ENCODE data around the gene INPP4B.

Gene INPP4B

DNA sequence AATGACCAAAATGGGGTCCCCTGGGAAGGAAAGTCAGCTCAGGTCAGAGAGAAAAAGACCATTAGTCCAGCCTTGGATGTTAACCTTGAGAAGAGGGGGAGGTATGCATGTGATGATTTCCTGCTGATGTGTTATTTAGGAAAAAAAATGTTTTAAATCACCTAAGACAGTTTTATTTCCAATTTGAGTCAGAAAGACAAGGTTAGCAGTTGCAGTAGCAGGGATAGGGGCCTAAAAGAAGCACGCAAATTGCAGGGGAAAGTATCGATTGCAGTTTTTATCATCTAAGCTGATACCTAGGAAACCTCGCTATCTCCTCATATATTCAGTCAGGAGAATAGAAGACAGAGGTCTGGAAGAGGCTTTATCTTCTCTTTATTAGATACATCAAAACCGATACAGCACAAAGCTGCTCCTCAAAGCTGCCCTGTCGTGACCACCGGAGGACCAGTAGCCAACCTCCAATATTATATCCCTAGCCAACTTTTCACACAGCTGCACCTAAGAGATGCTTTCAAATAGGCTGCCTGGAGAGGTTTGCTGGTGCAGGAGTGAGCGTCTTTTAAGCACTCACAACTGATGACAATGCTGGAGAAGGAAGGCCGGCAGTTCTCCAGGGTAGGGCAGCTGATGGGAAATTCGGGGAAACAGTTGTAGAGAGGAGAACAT lies 289.4 kb downstream of the INPP4B start:
- Histone ChIP-seq H2BK15ac (ENCODE audit: low read depth, poor library complexity, severe bottlenecking) (no peak overlapping the region), H2AK5ac (ENCODE audit: low read length, severe bottlenecking) (no peak overlapping the region), H3K4me1 (ENCODE audit: control insufficient read depth, insufficient read depth, low read depth, low read length) (peaks cover 2% of the 10 kb centered on the region), H3K14ac (ENCODE audit: low read length in 2 of 2) (no peak overlapping the region), H2BK5ac (ENCODE audit: low read depth, low read length, poor library complexity, severe bottlenecking) (no peak overlapping the region), H2BK12ac (ENCODE audit: low read length in 2 of 2) (no peak overlapping the region), H4K8ac (ENCODE audit: low read length) (no peak overlapping the region), H3K23ac (ENCODE audit: low read length in 2 of 2) (no peak overlapping the region), H3K4me3 (ENCODE audit: insufficient read depth in 1 of 2, low read depth in 1 of 2, low read length in 2 of 2) (no peak overlapping the region), H3K27me3 (ENCODE audit: control insufficient read depth in 1 of 2, insufficient read depth in 1 of 2, low read length in 2 of 2) (no peaks in the 10 kb centered on the region), H3K9ac (ENCODE audit: low read length) (no peak overlapping the region), H3K36me3 (ENCODE audit: control insufficient read depth in 1 of 2, insufficient read depth in 2 of 2, low read depth in 1 of 2, low read length in 2 of 2) (no peaks in the 10 kb centered on the region), H3K4ac (ENCODE audit: low read depth in 1 of 2, low read length in 2 of 2) (no peak overlapping the region), H3K79me1 (replicated peaks; ENCODE audit: low read length, poor library complexity, severe bottlenecking) (no peaks in the 10 kb centered on the region), H2AFZ (ENCODE audit: low read depth, low read length) (no peak overlapping the region), H3K18ac (ENCODE audit: low read depth in 1 of 2, low read length in 2 of 2) (no peak overlapping the region), H3K9me3 (ENCODE audit: control insufficient read depth, low read length) (no peaks in the 10 kb centered on the region), H2BK120ac (ENCODE audit: low read depth, low read length) (no peak overlapping the region), H3K27ac (ENCODE audit: low read length, poor library complexity, severe bottlenecking) (no peak overlapping the region), H3K4me2 (ENCODE audit: low read length, poor library complexity, severe bottlenecking) (no peak overlapping the region), H4K91ac (ENCODE audit: low read length) (no peak overlapping the region)
- 92% methylated on average over 3 of the region's 9 CpGs for WGBS
- DNase-seq, result no peak

DNA sequence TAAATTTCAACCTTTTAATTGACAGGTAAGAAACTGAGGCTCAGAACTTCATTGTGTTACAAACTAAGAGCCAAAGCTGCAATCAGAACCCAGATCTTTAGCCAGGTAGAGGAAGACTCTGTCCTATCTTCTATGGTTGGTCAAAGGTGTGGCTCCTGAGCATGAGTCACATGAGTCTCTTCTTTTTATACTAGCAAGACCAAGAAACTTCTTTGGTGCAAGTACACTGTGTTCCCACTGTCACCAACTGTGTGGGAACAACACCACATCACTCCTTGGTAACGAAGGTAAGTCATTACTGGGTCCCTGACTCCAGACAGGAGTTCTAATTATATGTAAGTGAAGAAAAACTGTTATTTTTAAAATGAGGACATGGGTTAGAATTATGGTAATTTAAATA lies 290.1 kb downstream of the INPP4B start:
- 95% methylated on average over 1 of the region's 1 CpG for WGBS
- Histone ChIP-seq H3K79me1 (replicated peaks; ENCODE audit: low read length, poor library complexity, severe bottlenecking) (no peaks in the 10 kb centered on the region), H2BK120ac (ENCODE audit: low read depth, low read length) (no peak overlapping the region), H3K9ac (ENCODE audit: low read length) (no peak overlapping the region), H3K18ac (ENCODE audit: low read depth in 1 of 2, low read length in 2 of 2) (no peak overlapping the region), H2AK5ac (ENCODE audit: low read length, severe bottlenecking) (no peak overlapping the region), H2BK5ac (ENCODE audit: low read depth, low read length, poor library complexity, severe bottlenecking) (no peak overlapping the region), H3K9me3 (ENCODE audit: control insufficient read depth, low read length) (no peaks in the 10 kb centered on the region), H3K27ac (ENCODE audit: low read length, poor library complexity, severe bottlenecking) (no peak overlapping the region), H3K27me3 (ENCODE audit: control insufficient read depth in 1 of 2, insufficient read depth in 1 of 2, low read length in 2 of 2) (no peaks in the 10 kb centered on the region), H3K4me2 (ENCODE audit: low read length, poor library complexity, severe bottlenecking) (no peak overlapping the region), H3K23ac (ENCODE audit: low read length in 2 of 2) (no peak overlapping the region), H2BK12ac (ENCODE audit: low read length in 2 of 2) (no peak overlapping the region), H4K8ac (ENCODE audit: low read length) (no peak overlapping the region), H3K4me1 (ENCODE audit: control insufficient read depth, insufficient read depth, low read depth, low read length) (peaks cover 2% of the 10 kb centered on the region), H2AFZ (ENCODE audit: low read depth, low read length) (no peak overlapping the region), H3K14ac (ENCODE audit: low read length in 2 of 2) (no peak overlapping the region), H3K4ac (ENCODE audit: low read depth in 1 of 2, low read length in 2 of 2) (no peak overlapping the region), H4K91ac (ENCODE audit: low read length) (no peak overlapping the region), H2BK15ac (ENCODE audit: low read depth, poor library complexity, severe bottlenecking) (no peak overlapping the region), H3K36me3 (ENCODE audit: control insufficient read depth in 1 of 2, insufficient read depth in 2 of 2, low read depth in 1 of 2, low read length in 2 of 2) (no peaks in the 10 kb centered on the region), H3K4me3 (ENCODE audit: insufficient read depth in 1 of 2, low read depth in 1 of 2, low read length in 2 of 2) (no peak overlapping the region)
- DNase-seq, result no peak

DNA sequence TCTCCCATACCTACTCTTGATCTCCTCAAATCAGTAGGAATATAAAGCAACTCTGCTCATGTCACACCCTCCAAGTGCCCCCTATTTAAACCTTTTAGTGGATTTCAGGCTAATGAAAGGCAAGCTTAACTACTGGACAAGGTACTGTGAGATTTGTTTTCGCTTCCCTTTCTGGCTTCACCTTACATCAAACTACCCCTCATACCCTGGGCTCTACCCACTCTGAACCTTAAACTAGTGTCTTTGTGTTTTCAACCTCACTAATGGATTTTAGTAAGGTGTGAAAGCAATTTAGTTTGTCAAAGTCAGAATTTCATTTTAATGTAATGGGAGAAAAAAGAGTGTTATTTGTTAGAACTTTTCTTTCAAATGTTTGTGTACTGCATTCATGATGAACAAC lies 291.7 kb downstream of the INPP4B start:
- Histone ChIP-seq H3K23ac (ENCODE audit: low read length in 2 of 2) (no peak overlapping the region), H3K9ac (ENCODE audit: low read length) (no peak overlapping the region), H2BK120ac (ENCODE audit: low read depth, low read length) (no peak overlapping the region), H4K91ac (ENCODE audit: low read length) (no peak overlapping the region), H3K9me3 (ENCODE audit: control insufficient read depth, low read length) (no peaks in the 10 kb centered on the region), H3K4me3 (ENCODE audit: insufficient read depth in 1 of 2, low read depth in 1 of 2, low read length in 2 of 2) (no peak overlapping the region), H3K4me2 (ENCODE audit: low read length, poor library complexity, severe bottlenecking) (no peak overlapping the region), H2BK12ac (ENCODE audit: low read length in 2 of 2) (no peak overlapping the region), H2BK15ac (ENCODE audit: low read depth, poor library complexity, severe bottlenecking) (no peak overlapping the region), H4K8ac (ENCODE audit: low read length) (no peak overlapping the region), H2AFZ (ENCODE audit: low read depth, low read length) (no peak overlapping the region), H3K79me1 (replicated peaks; ENCODE audit: low read length, poor library complexity, severe bottlenecking) (no peaks in the 10 kb centered on the region), H3K27me3 (ENCODE audit: control insufficient read depth in 1 of 2, insufficient read depth in 1 of 2, low read length in 2 of 2) (no peaks in the 10 kb centered on the region), H3K4ac (ENCODE audit: low read depth in 1 of 2, low read length in 2 of 2) (no peak overlapping the region), H3K27ac (ENCODE audit: low read length, poor library complexity, severe bottlenecking) (no peak overlapping the region), H2BK5ac (ENCODE audit: low read depth, low read length, poor library complexity, severe bottlenecking) (no peak overlapping the region), H3K18ac (ENCODE audit: low read depth in 1 of 2, low read length in 2 of 2) (no peak overlapping the region), H2AK5ac (ENCODE audit: low read length, severe bottlenecking) (peak overlapping the region; percentile 24), H3K4me1 (ENCODE audit: control insufficient read depth, insufficient read depth, low read depth, low read length) (peaks cover 2% of the 10 kb centered on the region), H3K36me3 (ENCODE audit: control insufficient read depth in 1 of 2, insufficient read depth in 2 of 2, low read depth in 1 of 2, low read length in 2 of 2) (no peaks in the 10 kb centered on the region), H3K14ac (ENCODE audit: low read length in 2 of 2) (no peak overlapping the region)
- DNase-seq, result no peak
- no CpG with 5 or more reads among the region's 1 CpG for WGBS

DNA sequence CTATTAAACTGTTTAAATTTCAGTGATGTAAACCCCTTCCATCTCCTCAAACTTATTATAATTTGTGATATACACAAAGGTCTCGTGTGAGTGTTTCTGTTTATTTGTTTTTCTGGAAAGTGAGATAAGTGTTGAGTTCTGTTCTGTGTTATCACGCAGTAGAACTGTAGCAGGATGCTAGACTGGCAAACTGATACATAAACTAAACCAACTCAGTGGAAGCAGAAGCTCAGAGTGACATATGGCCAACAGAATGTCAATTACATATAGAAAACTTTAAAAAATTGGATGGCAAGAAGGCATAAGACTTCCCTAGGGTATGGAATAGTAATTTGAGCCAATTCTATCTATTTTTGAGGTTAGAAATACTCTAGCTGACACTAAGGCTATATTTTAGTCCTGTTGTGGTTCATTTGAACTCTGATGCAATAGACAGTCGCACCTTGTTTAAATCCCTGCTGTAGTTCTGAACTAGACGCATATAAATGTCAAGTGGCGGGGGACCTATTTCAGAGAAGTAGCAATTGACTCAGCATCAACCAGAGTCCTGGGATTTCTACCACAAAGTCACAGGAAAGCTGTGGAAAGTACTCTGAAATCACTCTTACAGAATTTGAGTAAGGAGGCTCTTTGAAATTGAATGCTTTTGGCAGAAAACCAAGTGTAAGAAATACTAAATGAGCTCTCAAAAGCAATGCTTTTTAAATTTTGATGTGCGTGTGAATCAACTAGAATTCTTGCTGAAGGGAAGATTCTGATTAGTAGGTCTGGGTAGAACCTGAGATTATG lies 294.4 kb downstream of the INPP4B start:
- Histone ChIP-seq H3K27ac (ENCODE audit: low read length, poor library complexity, severe bottlenecking) (no peak overlapping the region), H2AFZ (ENCODE audit: low read depth, low read length) (no peak overlapping the region), H2BK5ac (ENCODE audit: low read depth, low read length, poor library complexity, severe bottlenecking) (no peak overlapping the region), H3K9ac (ENCODE audit: low read length) (no peak overlapping the region), H2BK120ac (ENCODE audit: low read depth, low read length) (no peak overlapping the region), H3K9me3 (ENCODE audit: control insufficient read depth, low read length) (no peaks in the 10 kb centered on the region), H3K4me2 (ENCODE audit: low read length, poor library complexity, severe bottlenecking) (no peak overlapping the region), H4K91ac (ENCODE audit: low read length) (no peak overlapping the region), H2AK5ac (ENCODE audit: low read length, severe bottlenecking) (no peak overlapping the region), H3K79me1 (replicated peaks; ENCODE audit: low read length, poor library complexity, severe bottlenecking) (no peaks in the 10 kb centered on the region), H2BK12ac (ENCODE audit: low read length in 2 of 2) (no peak overlapping the region), H3K14ac (ENCODE audit: low read length in 2 of 2) (no peak overlapping the region), H3K4me1 (ENCODE audit: control insufficient read depth, insufficient read depth, low read depth, low read length) (peaks cover 5% of the 10 kb centered on the region), H3K27me3 (ENCODE audit: control insufficient read depth in 1 of 2, insufficient read depth in 1 of 2, low read length in 2 of 2) (no peaks in the 10 kb centered on the region), H3K23ac (ENCODE audit: low read length in 2 of 2) (no peak overlapping the region), H4K8ac (ENCODE audit: low read length) (no peak overlapping the region), H2BK15ac (ENCODE audit: low read depth, poor library complexity, severe bottlenecking) (no peak overlapping the region), H3K18ac (ENCODE audit: low read depth in 1 of 2, low read length in 2 of 2) (no peak overlapping the region), H3K4me3 (ENCODE audit: insufficient read depth in 1 of 2, low read depth in 1 of 2, low read length in 2 of 2) (no peak overlapping the region), H3K36me3 (ENCODE audit: control insufficient read depth in 1 of 2, insufficient read depth in 2 of 2, low read depth in 1 of 2, low read length in 2 of 2) (no peaks in the 10 kb centered on the region), H3K4ac (ENCODE audit: low read depth in 1 of 2, low read length in 2 of 2) (no peak overlapping the region)
- WGBS, result 48% methylated on average over 6 of the region's 6 CpGs
- DNase-seq, result no peak

All from mesenchymal stem cell (in vitro differentiated cells and primary cell).